Mucosa of descending colon (tissue), 3 donors: Measurements from ENCODE around the gene CCDC60. TPM values are rescaled to one million over a fixed set of nuclear protein-coding genes. Genes with fewer than 3 reads are reported as not detected.

Source experiments
- ATAC-seq: fragments of 200-7000 bp; cut with Tn5 transposase; one replicate; pipeline ENCODE4 v1.9.1; 2020; ENCODE audit warnings: mild to moderate bottlenecking, moderate library complexity
- DNase-seq, 3 donors: peaks; one replicate each; pipeline ENCODE4 v3.0.0-alpha.2; 2020
- H3K36me3 ChIP-seq: fragments of 200-600 bp; one replicate; pipeline ENCODE4 v1.8.0; 2021; ENCODE audit warnings: low read depth, mild to moderate bottlenecking
- H3K4me1 ChIP-seq: fragments of 200-600 bp; one replicate; pipeline ENCODE4 v1.8.0; 2021; ENCODE audit warnings: low read depth, mild to moderate bottlenecking
- H3K4me3 ChIP-seq: fragments of 200-600 bp; one replicate; pipeline ENCODE4 v1.8.0; 2021; ENCODE audit warnings: mild to moderate bottlenecking
- H3K9me3 ChIP-seq: fragments of 200-600 bp; one replicate; pipeline ENCODE4 v1.8.0; 2021; ENCODE audit warnings: mild to moderate bottlenecking
- intact Hi-C, 2 donors: fragments of 100-400 bp; cut with DNase I in 1 of 2; cut with micrococcal nuclease in 1 of 2; formaldehyde crosslinking; loops; one replicate each; pipeline versions ENCODE4 v1.11.0 to v1.11.1; 2022; cut with DNase I, micrococcal nuclease
- total RNA-seq, 3 donors: library from RNA; stranded (reverse); fragmentation: NEBNext Ultra II Directional in 2 of 3; extraction: Animal tissue kit (Norgen Biotek cat#: 25700) in 2 of 3; gene quantifications; one replicate each; pipeline versions ENCODE4 v1.2.1 to v1.2.4, GENCODE V29; 2021 to 2023
- TF ChIP-seq, protein P1 (sequence below): fragments of 200-600 bp; IDR thresholded peaks from one replicate; pipeline ENCODE4 v1.8.0; 2022; ENCODE audit warnings: antibody characterized with exemption, mild to moderate bottlenecking
- donor health status: DM: no; HTN: no; CAD: no; lungs with moderate emphysema.
- donor health status: DM: no; HTN: no; CAD: no.
- donor health status: DM: no; HTN: yes; CAD: no.

Gene CCDC60
- total RNA-seq, 3 donors from 2014 or later = 2.2 to 3.5 (median 2.9) TPM

GRCh38 chr12:119398190-119398589, 63.7 kb downstream of the CCDC60 start:
- no peaks in the 10 kb centered on the region for H3K4me1 ChIP-seq
- TF ChIP-seq, protein P1, sequence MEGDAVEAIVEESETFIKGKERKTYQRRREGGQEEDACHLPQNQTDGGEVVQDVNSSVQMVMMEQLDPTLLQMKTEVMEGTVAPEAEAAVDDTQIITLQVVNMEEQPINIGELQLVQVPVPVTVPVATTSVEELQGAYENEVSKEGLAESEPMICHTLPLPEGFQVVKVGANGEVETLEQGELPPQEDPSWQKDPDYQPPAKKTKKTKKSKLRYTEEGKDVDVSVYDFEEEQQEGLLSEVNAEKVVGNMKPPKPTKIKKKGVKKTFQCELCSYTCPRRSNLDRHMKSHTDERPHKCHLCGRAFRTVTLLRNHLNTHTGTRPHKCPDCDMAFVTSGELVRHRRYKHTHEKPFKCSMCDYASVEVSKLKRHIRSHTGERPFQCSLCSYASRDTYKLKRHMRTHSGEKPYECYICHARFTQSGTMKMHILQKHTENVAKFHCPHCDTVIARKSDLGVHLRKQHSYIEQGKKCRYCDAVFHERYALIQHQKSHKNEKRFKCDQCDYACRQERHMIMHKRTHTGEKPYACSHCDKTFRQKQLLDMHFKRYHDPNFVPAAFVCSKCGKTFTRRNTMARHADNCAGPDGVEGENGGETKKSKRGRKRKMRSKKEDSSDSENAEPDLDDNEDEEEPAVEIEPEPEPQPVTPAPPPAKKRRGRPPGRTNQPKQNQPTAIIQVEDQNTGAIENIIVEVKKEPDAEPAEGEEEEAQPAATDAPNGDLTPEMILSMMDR = no peak
- no peak overlapping the region for H3K4me3 ChIP-seq
- no peaks in the 10 kb centered on the region for H3K36me3 ChIP-seq
- no peaks in the 10 kb centered on the region for H3K9me3 ChIP-seq
- ATAC-seq = no peak
- no peak for DNase-seq
- intact Hi-C loops = no loop called here

GRCh38 chr12:119399301-119399700, 64.8 kb downstream of the CCDC60 start:
- H3K9me3 ChIP-seq = no peaks in the 10 kb centered on the region
- no peak overlapping the region for H3K4me3 ChIP-seq
- intact Hi-C loops = no loop called here
- DNase-seq = no peak
- no peaks in the 10 kb centered on the region for H3K4me1 ChIP-seq
- TF ChIP-seq, protein P1 = no peak
- H3K36me3 ChIP-seq = no peaks in the 10 kb centered on the region
- ATAC-seq = no peak

GRCh38 chr12:119406308-119406707, 71.8 kb downstream of the CCDC60 start:
- Histone ChIP-seq H3K9me3 (no peaks in the 10 kb centered on the region), H3K36me3 (no peaks in the 10 kb centered on the region), H3K4me1 (no peaks in the 10 kb centered on the region), H3K4me3 (no peak overlapping the region)
- TF ChIP-seq, protein P1 = no peak
- intact Hi-C loops = no loop called here
- ATAC-seq (no peak), DNase-seq (no peak)

DNA sequence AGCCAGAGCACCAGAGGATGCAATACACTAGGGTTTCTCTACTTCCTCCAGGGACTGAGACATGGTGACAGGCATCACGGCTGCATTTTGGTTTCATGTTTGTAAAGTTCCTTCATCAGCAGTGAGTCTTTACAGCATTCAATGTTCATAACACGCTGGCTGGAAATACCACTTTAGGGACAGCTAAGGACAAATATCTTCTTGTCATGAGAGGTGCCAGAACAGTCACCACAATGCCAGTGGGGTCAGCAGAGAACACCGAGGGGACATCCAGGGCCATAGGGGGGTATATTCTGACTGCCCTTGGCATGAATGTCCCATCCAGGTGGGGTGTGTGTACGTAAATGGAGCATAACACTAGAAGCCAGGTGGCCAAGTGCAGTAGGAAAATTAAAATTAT, 72.3 kb downstream of the CCDC60 start:
- H3K4me3 ChIP-seq = no peak overlapping the region
- no peaks in the 10 kb centered on the region for H3K4me1 ChIP-seq
- TF ChIP-seq, protein P1 = no peak
- intact Hi-C loops = no loop called here
- no peaks in the 10 kb centered on the region for H3K36me3 ChIP-seq
- ATAC-seq (no peak), DNase-seq (no peak)
- no peaks in the 10 kb centered on the region for H3K9me3 ChIP-seq

GRCh38 chr12:119409043-119409442, 74.5 kb downstream of the CCDC60 start:
- no peak overlapping the region for H3K4me3 ChIP-seq
- no peaks in the 10 kb centered on the region for H3K9me3 ChIP-seq
- ATAC-seq (no peak), DNase-seq (no peak)
- no peaks in the 10 kb centered on the region for H3K36me3 ChIP-seq
- no peaks in the 10 kb centered on the region for H3K4me1 ChIP-seq
- intact Hi-C loops = no loop called here
- TF ChIP-seq, protein P1 = no peak

GRCh38 chr12:119410396-119410795, 75.9 kb downstream of the CCDC60 start:
- no peaks in the 10 kb centered on the region for H3K4me1 ChIP-seq
- H3K36me3 ChIP-seq = no peaks in the 10 kb centered on the region
- ATAC-seq (no peak), DNase-seq (no peak)
- intact Hi-C loops = no loop called here
- TF ChIP-seq, protein P1 = no peak
- H3K9me3 ChIP-seq = no peaks in the 10 kb centered on the region
- no peak overlapping the region for H3K4me3 ChIP-seq
